Breast epithelium (tissue), 3 donors: ENCODE results near the gene ZNF507.

ENCODE experiments used
- CTCF ChIP-seq, 3 donors: fragments of 450-650 bp; IDR thresholded peaks; one replicate each; pipeline ENCODE4 v1.5.1; 2016 to 2017; ENCODE audit warnings: antibody characterized with exemption in 3 of 3, mild to moderate bottlenecking in 3 of 3, moderate library complexity in 3 of 3
- POLR2AphosphoS5 ChIP-seq, 3 donors: sonication (generic); formaldehyde crosslinking; IDR thresholded peaks; one replicate each; pipeline ENCODE4 v1.6.1; 2017; ENCODE audit warnings: antibody characterized with exemption in 3 of 3

DNA sequence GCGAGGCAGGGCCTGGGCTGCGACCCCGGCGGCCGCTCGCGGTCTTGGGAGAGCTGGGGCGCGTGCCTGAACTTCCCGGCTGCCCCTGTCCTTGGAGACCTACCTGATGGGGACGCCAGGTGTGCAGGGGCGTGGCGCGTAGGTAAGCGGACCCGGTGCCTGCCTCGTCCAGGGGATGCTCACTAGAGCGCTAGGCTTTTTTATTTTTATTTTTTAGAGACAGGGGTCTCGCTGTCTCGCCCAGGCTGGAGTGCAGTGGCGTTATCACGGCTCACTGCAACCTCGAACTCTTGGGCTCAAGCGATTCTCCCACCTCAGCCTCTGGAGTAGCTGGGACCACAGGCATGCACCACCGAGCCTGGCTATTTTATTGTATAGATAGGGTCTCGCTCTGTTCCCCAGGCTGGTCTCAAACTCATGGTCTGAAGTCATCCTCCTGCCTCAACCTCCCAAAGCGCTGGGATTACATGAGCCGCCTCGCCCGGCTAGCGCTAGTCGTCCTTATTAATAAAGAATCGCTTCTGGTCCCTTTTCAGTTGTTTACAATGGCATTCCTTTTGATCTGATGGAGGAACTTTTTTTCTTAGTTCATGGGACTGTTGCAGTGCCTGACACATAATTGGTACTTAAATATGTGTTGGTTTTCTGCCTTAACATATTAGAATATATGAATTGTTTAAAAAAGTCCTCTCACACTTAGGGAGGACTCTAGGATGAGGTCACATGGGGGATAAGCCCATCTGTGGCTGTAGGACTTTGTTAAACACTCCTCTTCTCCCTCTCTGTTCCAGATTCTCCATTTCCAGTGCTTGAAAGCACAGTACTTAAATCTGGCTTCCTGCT, 61.0 kb downstream of the ZNF507 start:
- TF ChIP-seq CTCF (IDR thresholded peaks at IDR 0.05): no peak
- no peak for TF ChIP-seq POLR2AphosphoS5 (IDR thresholded peaks at IDR 0.05)
